GM12878 (cell line): ENCODE data around the gene PIP5KL1. TPM values are rescaled to one million over a fixed set of nuclear protein-coding genes. Genes with fewer than 3 reads are reported as not detected.

Experiments
- ATAC-seq: fragments of 200-7000 bp; cut with Tn5 transposase; 3 replicates; pipeline ENCODE4 v1.9.1; 2020; ENCODE audit warnings: mild to moderate bottlenecking, moderate library complexity
- BruUV-seq: library from RNA; stranded (reverse); fragments of 400-500 nt; replicated peaks from 2 replicates; lab custom pipeline; 2021; lab: Mats Ljungman, UMichigan
- CTCF ChIA-PET: fragments of 300-600 bp; sonication (Branson Sonifier 250); formaldehyde crosslinking; extraction: SDS; loops from one replicate; lab custom pipeline; 2021; ENCODE audit warnings: inconsistent platforms; lab: Yijun Ruan, JAX
- POLR2A ChIA-PET: fragments of 350-600 bp; formaldehyde crosslinking; extraction: SDS; loops from one replicate; lab custom pipeline; 2021; ENCODE audit warnings: inconsistent platforms; lab: Charles Lee
- RAD21 ChIA-PET: fragments of 300-600 bp; sonication (Branson Sonifier 250); formaldehyde crosslinking; loops from one replicate; lab custom pipeline; 2023; ENCODE audit warnings: antibody characterized with exemption; ENCODE audit not compliant: unreplicated experiment; lab: Charles Lee
- SMC1A ChIA-PET: fragments of 300-600 bp; sonication (Branson Sonifier 250); formaldehyde crosslinking; loops from one replicate; lab custom pipeline; 2023; ENCODE audit not compliant: unreplicated experiment, uncharacterized antibody; lab: Charles Lee
- DNase-seq: peaks from one replicate; pipeline ENCODE4 v3.0.0-alpha.2; 2011; ENCODE audit warnings: low read depth, low spot score
- FAIRE-seq: peaks from 3 replicates; lab custom pipeline; 2011; peaks lifted over from hg19 to GRCh38; lab: Jason Lieb, UNC
- H2AFZ ChIP-seq: 2 replicates; pipeline ENCODE4 v1.6.0; 2011; ENCODE audit warnings: low read depth, low read length, control low read depth; ENCODE audit not compliant: control insufficient read depth
- H3K27ac ChIP-seq: 2 replicates; pipeline ENCODE4 v1.5.1; 2011; ENCODE audit warnings: control low read depth; ENCODE audit not compliant: control insufficient read depth, insufficient read depth
- H3K27me3 ChIP-seq, 2 experiments: replicated peaks in 1 of 2; 2 replicates each; pipeline versions ENCODE4 v1.6.0 to v1.6.1; 2011; ENCODE audit warnings: low read length in 1 of 2; ENCODE audit not compliant: control insufficient read depth in 2 of 2, insufficient read depth in 2 of 2
- H3K36me3 ChIP-seq, 2 experiments: 2 replicates each; pipeline ENCODE4 v1.5.1; 2011; ENCODE audit warnings: low read length in 1 of 2; ENCODE audit not compliant: control insufficient read depth in 2 of 2, insufficient read depth in 2 of 2
- H3K4me1 ChIP-seq: 2 replicates; pipeline ENCODE4 v1.6.1; 2011; ENCODE audit warnings: mild to moderate bottlenecking, low read length, moderate library complexity, mixed read lengths; ENCODE audit not compliant: control insufficient read depth, insufficient read depth
- H3K4me2 ChIP-seq: 2 replicates; pipeline ENCODE4 v1.6.0; 2011; ENCODE audit warnings: control low read depth; ENCODE audit not compliant: control insufficient read depth, insufficient read depth
- H3K4me3 ChIP-seq: fragments of 200-600 bp; sonication (generic); 2 replicates; pipeline ENCODE4 v1.5.1; 2016
- H3K79me2 ChIP-seq: 2 replicates; pipeline ENCODE4 v1.6.0; 2011; ENCODE audit warnings: low read length; ENCODE audit not compliant: control insufficient read depth, insufficient read depth
- H3K9ac ChIP-seq: 2 replicates; pipeline ENCODE4 v1.8.0; 2011; ENCODE audit warnings: low read length, control low read depth, mixed read lengths; ENCODE audit not compliant: control insufficient read depth, insufficient read depth
- H3K9me3 ChIP-seq: replicated peaks from 3 replicates; pipeline ENCODE4 v1.5.1; 2011; ENCODE audit warnings: mild to moderate bottlenecking, low read length; ENCODE audit not compliant: control insufficient read depth, insufficient read depth
- H4K20me1 ChIP-seq: 2 replicates; pipeline ENCODE4 v1.6.0; 2011; ENCODE audit not compliant: control insufficient read depth, insufficient read depth
- NFYA ChIP-seq: IDR thresholded peaks from 2 replicates; pipeline ENCODE4 v1.6.1; 2011; ENCODE audit warnings: low read depth, mild to moderate bottlenecking, low read length, improper control_type of control experiment, borderline replicate concordance
- STAT1 ChIP-seq: fragments of 450-650 bp; conservative IDR thresholded peaks from 2 replicates; pipeline ENCODE4 v1.6.1; 2014; ENCODE audit warnings: antibody characterized with exemption, mild to moderate bottlenecking
- WGBS: methylation state at CpG from one replicate; pipeline ENCODE4 v1.1.6; 2016; ENCODE audit warnings: low lambda C conversion rate; ENCODE audit not compliant: insufficient replicate concordance, insufficient coverage; ENCODE audit errors: missing lambda C conversion rate; 5-methylcytosine and 5-hydroxymethylcytosine counted together
- in situ Hi-C: fragments of 300-500 bp; cut with MboI; formaldehyde crosslinking; loops from 9 replicates; pipeline ENCODE4 v1.14.3; 2018; ENCODE audit warnings: mixed read lengths
- intact Hi-C: fragments of 100-400 bp; cut with micrococcal nuclease; formaldehyde crosslinking; loops from one replicate; pipeline ENCODE4 v1.14.2; 2022; ENCODE audit not compliant: unreplicated experiment
- polyA plus RNA-seq, 11 experiments: library from polyadenylated mRNA; depleted of rRNA in 4 of 11; unstranded in 6 of 11; stranded (reverse) in 5 of 11; fragments of >200 nt; fragmentation: Nextera tagmentation in 4 of 11; fragmentation: Illumina TruSeq in 1 of 11; extraction: Ambion mirVana in 4 of 11; extraction: Trizol in 1 of 11; gene quantifications; 1 replicate in 1 of 11; 2 replicates in 10 of 11; pipeline versions ENCODE4 v1.2.1 to v1.2.3, GENCODE V29; 2011 to 2016; ENCODE audit warnings: inconsistent platforms in 2 of 11, missing spikeins in 2 of 11, low read depth in 1 of 11
- total RNA-seq, 4 experiments: library from RNA; depleted of rRNA in 3 of 4; stranded (reverse); fragments of >200 nt in 3 of 4; fragmentation: Illumina TruSeq in 1 of 4; extraction: Trizol in 1 of 4; gene quantifications; 2 replicates each; pipeline versions ENCODE4 v1.2.1 to v1.2.3, GENCODE V29; 2013 to 2021
- TF ChIP-seq, protein P1 (sequence below): IDR thresholded peaks from 2 replicates; pipeline ENCODE4 v1.6.1; 2011; ENCODE audit warnings: borderline replicate concordance, low read depth, mild to moderate bottlenecking, moderate library complexity, low read length; ENCODE audit not compliant: insufficient read depth, poor library complexity, severe bottlenecking

Gene PIP5KL1
- total and polyA plus RNA-seq, 10 of the 15 experiments (the other 5 are each of a cell fraction or from before 2014, with no cell fraction given): 0.04 to 0.67 (median 0.43) TPM; not detected in 2

DNA sequence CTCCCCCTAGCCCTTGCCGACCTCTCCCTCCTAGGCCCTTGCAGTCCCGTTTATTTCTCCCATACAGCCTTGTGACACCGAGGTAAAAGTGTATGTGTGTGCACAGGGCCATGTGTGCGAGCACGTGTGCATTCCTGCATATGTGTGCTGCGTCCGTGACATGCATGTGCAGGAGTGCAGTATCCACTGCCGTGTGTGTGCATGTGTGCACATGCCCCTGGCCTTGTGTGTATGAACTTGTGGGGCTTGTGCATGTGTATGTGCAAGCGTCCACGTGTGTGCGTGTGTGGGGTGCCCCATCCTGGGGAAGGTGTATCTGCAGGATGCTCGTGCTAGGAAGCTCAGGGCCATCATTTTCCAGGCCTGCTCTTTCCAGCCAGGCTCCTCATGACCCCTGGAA, 59.7 kb downstream of the PIP5KL1 start:
- Histone ChIP-seq H3K79me2 (no peaks in the 10 kb centered on the region), H3K4me2 (no peak overlapping the region), H3K4me1 (peaks cover 9% of the 10 kb centered on the region), H3K9me3 (no peaks in the 10 kb centered on the region), H3K27ac (no peak overlapping the region), H3K4me3 (no peak overlapping the region), H3K9ac (no peak overlapping the region), H4K20me1 (no peaks in the 10 kb centered on the region), H2AFZ (no peak overlapping the region), H3K36me3 (no peaks in the 10 kb centered on the region), H3K27me3 (no peaks in the 10 kb centered on the region)
- in situ Hi-C loops: no loop called here
- ChIA-PET RAD21 (interaction anchor here (0.7 to 2.8 kb wide), 4 partner anchors 50 to 107 kb away, joined by 3 to 18 read pairs (median 16); partner anchors contain the start of gene CDK9), SMC1A (interaction anchor here (1.1 to 1.8 kb wide), 6 partner anchors 31 to 164 kb away, joined by 3 to 9 read pairs (median 5); no protein-coding TSS in a partner anchor), POLR2A (no interaction called here), CTCF (interaction anchor here (0.6 to 6.2 kb wide), 15 partner anchors 11 to 286 kb away, joined by 3 to 91 read pairs (median 9); partner anchors contain the start of genes CDK9, ENG, ST6GALNAC4 and ST6GALNAC6)
- WGBS: 64% methylated on average over 12 of the region's 12 CpGs
- intact Hi-C loops: loop anchor here (1.0 to 2.0 kb wide), 4 partner anchors 50 to 366 kb away; partner anchors contain the start of gene TOR2A
- no peak for ATAC-seq
- TF ChIP-seq, protein P1, sequence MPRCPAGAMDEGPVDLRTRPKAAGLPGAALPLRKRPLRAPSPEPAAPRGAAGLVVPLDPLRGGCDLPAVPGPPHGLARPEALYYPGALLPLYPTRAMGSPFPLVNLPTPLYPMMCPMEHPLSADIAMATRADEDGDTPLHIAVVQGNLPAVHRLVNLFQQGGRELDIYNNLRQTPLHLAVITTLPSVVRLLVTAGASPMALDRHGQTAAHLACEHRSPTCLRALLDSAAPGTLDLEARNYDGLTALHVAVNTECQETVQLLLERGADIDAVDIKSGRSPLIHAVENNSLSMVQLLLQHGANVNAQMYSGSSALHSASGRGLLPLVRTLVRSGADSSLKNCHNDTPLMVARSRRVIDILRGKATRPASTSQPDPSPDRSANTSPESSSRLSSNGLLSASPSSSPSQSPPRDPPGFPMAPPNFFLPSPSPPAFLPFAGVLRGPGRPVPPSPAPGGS: peak; percentile 43
- TF ChIP-seq STAT1 (no peak), NFYA (no peak)
- no peak for DNase-seq
- no peak for FAIRE-seq
- BruUV-seq: no TSS peak

Other genes starting within 250 kb of the PIP5KL1 start
Only the 7 nearest of the 18 such genes appear.
- 62.8 and 79.6 TPM in 2 replicates for gene FPGS, start 127.9 kb downstream of the PIP5KL1 start, total RNA-seq (2014; rRNA removed)
- gene FPGS, start 127.9 kb downstream of the PIP5KL1 start, total RNA-seq (2014; rRNA removed; fragmentation: Illumina TruSeq; extraction: Trizol): 43.3 and 44.4 TPM in 2 replicates
- gene FPGS, start 127.9 kb downstream of the PIP5KL1 start, total RNA-seq (2021): 89.3 and 98.3 TPM in 2 replicates
- gene FPGS, start 127.9 kb downstream of the PIP5KL1 start, polyA plus RNA-seq (2011; rRNA removed): 34.1 and 64.4 TPM in 2 replicates
- 49.0 and 81.2 TPM in 2 replicates for gene FPGS, start 127.9 kb downstream of the PIP5KL1 start, polyA plus RNA-seq (2014; fragmentation: Illumina TruSeq; extraction: Trizol)
- 1 to 10 TPM; 1.2 to 8.2 TPM for gene FPGS, start 127.9 kb downstream of the PIP5KL1 start, polyA plus RNA-seq (2014; fragmentation: Nextera tagmentation; extraction: Ambion mirVana)
- gene FPGS, start 127.9 kb downstream of the PIP5KL1 start, polyA plus RNA-seq (2014; rRNA removed): 88.1 and 95.0 TPM in 2 replicates
- gene FPGS, start 127.9 kb downstream of the PIP5KL1 start, polyA plus RNA-seq (2016; fragmentation: Nextera tagmentation; extraction: Ambion mirVana): 100 to 1,000 TPM; 112 to 127 TPM
- 0.60 and 0.79 TPM in 2 replicates for gene ENG, start 76.1 kb downstream of the PIP5KL1 start, total RNA-seq (2014; rRNA removed)
- 0.64 and 1.0 TPM in 2 replicates for gene ENG, start 76.1 kb downstream of the PIP5KL1 start, total RNA-seq (2014; rRNA removed; fragmentation: Illumina TruSeq; extraction: Trizol)
- gene ENG, start 76.1 kb downstream of the PIP5KL1 start, total RNA-seq (2021): 9.1 and 10.1 TPM in 2 replicates
- gene ENG, start 76.1 kb downstream of the PIP5KL1 start, polyA plus RNA-seq (2011; rRNA removed): 0.16 and 0.18 TPM in 2 replicates
- gene ENG, start 76.1 kb downstream of the PIP5KL1 start, polyA plus RNA-seq (2014; fragmentation: Illumina TruSeq; extraction: Trizol): 0.98 and 3.0 TPM in 2 replicates
- gene ENG, start 76.1 kb downstream of the PIP5KL1 start, polyA plus RNA-seq (2014; fragmentation: Nextera tagmentation; extraction: Ambion mirVana): under 1 TPM; 0.14 to 0.24 TPM
- gene ENG, start 76.1 kb downstream of the PIP5KL1 start, polyA plus RNA-seq (2014; rRNA removed): 3.3 and 4.2 TPM in 2 replicates
- 1 to 10 TPM; 4.2 to 5.0 TPM for gene ENG, start 76.1 kb downstream of the PIP5KL1 start, polyA plus RNA-seq (2016; fragmentation: Nextera tagmentation; extraction: Ambion mirVana)
- gene AK1, start 53.1 kb downstream of the PIP5KL1 start, total RNA-seq (2014; rRNA removed): 0.87 and 3.1 TPM in 2 replicates
- gene AK1, start 53.1 kb downstream of the PIP5KL1 start, total RNA-seq (2014; rRNA removed; fragmentation: Illumina TruSeq; extraction: Trizol): 0.14 and 1.8 TPM in 2 replicates
- 2.1 and 2.2 TPM in 2 replicates for gene AK1, start 53.1 kb downstream of the PIP5KL1 start, total RNA-seq (2021)
- gene AK1, start 53.1 kb downstream of the PIP5KL1 start, polyA plus RNA-seq (2011; rRNA removed): 0.98 and 1.8 TPM in 2 replicates
- 1.3 and 1.8 TPM in 2 replicates for gene AK1, start 53.1 kb downstream of the PIP5KL1 start, polyA plus RNA-seq (2014; fragmentation: Illumina TruSeq; extraction: Trizol)
- 1 to 10 TPM in 1 of 2 experiments, under 1 TPM in 1; 0.23 to 1.4 TPM for gene AK1, start 53.1 kb downstream of the PIP5KL1 start, polyA plus RNA-seq (2014; fragmentation: Nextera tagmentation; extraction: Ambion mirVana)
- 2.1 and 4.7 TPM in 2 replicates for gene AK1, start 53.1 kb downstream of the PIP5KL1 start, polyA plus RNA-seq (2014; rRNA removed)
- 1 to 10 TPM; 1.4 to 2.2 TPM for gene AK1, start 53.1 kb downstream of the PIP5KL1 start, polyA plus RNA-seq (2016; fragmentation: Nextera tagmentation; extraction: Ambion mirVana)
- gene ST6GALNAC6, start 31.2 kb downstream of the PIP5KL1 start, total RNA-seq (2014; rRNA removed): 22.6 and 27.0 TPM in 2 replicates
- 16.0 and 17.6 TPM in 2 replicates for gene ST6GALNAC6, start 31.2 kb downstream of the PIP5KL1 start, total RNA-seq (2014; rRNA removed; fragmentation: Illumina TruSeq; extraction: Trizol)
- gene ST6GALNAC6, start 31.2 kb downstream of the PIP5KL1 start, total RNA-seq (2021): 21.1 and 23.2 TPM in 2 replicates
- gene ST6GALNAC6, start 31.2 kb downstream of the PIP5KL1 start, polyA plus RNA-seq (2011; rRNA removed): 13.9 and 24.6 TPM in 2 replicates
- 7.2 and 16.1 TPM in 2 replicates for gene ST6GALNAC6, start 31.2 kb downstream of the PIP5KL1 start, polyA plus RNA-seq (2014; fragmentation: Illumina TruSeq; extraction: Trizol)
- under 1 TPM; 0.40 to 0.48 TPM for gene ST6GALNAC6, start 31.2 kb downstream of the PIP5KL1 start, polyA plus RNA-seq (2014; fragmentation: Nextera tagmentation; extraction: Ambion mirVana)
- 24.0 and 24.7 TPM in 2 replicates for gene ST6GALNAC6, start 31.2 kb downstream of the PIP5KL1 start, polyA plus RNA-seq (2014; rRNA removed)
- gene ST6GALNAC6, start 31.2 kb downstream of the PIP5KL1 start, polyA plus RNA-seq (2016; fragmentation: Nextera tagmentation; extraction: Ambion mirVana): 10 to 100 TPM; 12.6 to 12.7 TPM
- gene ST6GALNAC4, start 13.7 kb downstream of the PIP5KL1 start, total RNA-seq (2014; rRNA removed): 48.3 and 57.4 TPM in 2 replicates
- gene ST6GALNAC4, start 13.7 kb downstream of the PIP5KL1 start, total RNA-seq (2014; rRNA removed; fragmentation: Illumina TruSeq; extraction: Trizol): 20.7 and 23.7 TPM in 2 replicates
- gene ST6GALNAC4, start 13.7 kb downstream of the PIP5KL1 start, total RNA-seq (2021): 56.1 and 64.1 TPM in 2 replicates
- 6.9 and 16.4 TPM in 2 replicates for gene ST6GALNAC4, start 13.7 kb downstream of the PIP5KL1 start, polyA plus RNA-seq (2011; rRNA removed)
- gene ST6GALNAC4, start 13.7 kb downstream of the PIP5KL1 start, polyA plus RNA-seq (2014; fragmentation: Illumina TruSeq; extraction: Trizol): 3.0 and 13.5 TPM in 2 replicates
- 1 to 10 TPM; 4.2 to 6.6 TPM for gene ST6GALNAC4, start 13.7 kb downstream of the PIP5KL1 start, polyA plus RNA-seq (2014; fragmentation: Nextera tagmentation; extraction: Ambion mirVana)
- 63.2 and 68.1 TPM in 2 replicates for gene ST6GALNAC4, start 13.7 kb downstream of the PIP5KL1 start, polyA plus RNA-seq (2014; rRNA removed)
- 10 to 100 TPM; 46.7 to 49.9 TPM for gene ST6GALNAC4, start 13.7 kb downstream of the PIP5KL1 start, polyA plus RNA-seq (2016; fragmentation: Nextera tagmentation; extraction: Ambion mirVana)
- 36.3 and 40.3 TPM in 2 replicates for gene DPM2, start 7.1 kb upstream of the PIP5KL1 start, total RNA-seq (2014; rRNA removed)
- gene DPM2, start 7.1 kb upstream of the PIP5KL1 start, total RNA-seq (2014; rRNA removed; fragmentation: Illumina TruSeq; extraction: Trizol): 30.6 and 31.7 TPM in 2 replicates
- 40.7 and 44.0 TPM in 2 replicates for gene DPM2, start 7.1 kb upstream of the PIP5KL1 start, total RNA-seq (2021)
- 25.8 and 49.2 TPM in 2 replicates for gene DPM2, start 7.1 kb upstream of the PIP5KL1 start, polyA plus RNA-seq (2011; rRNA removed)
- gene DPM2, start 7.1 kb upstream of the PIP5KL1 start, polyA plus RNA-seq (2014; fragmentation: Illumina TruSeq; extraction: Trizol): 24.3 and 45.4 TPM in 2 replicates
- 10 to 100 TPM; 22.7 to 24.2 TPM for gene DPM2, start 7.1 kb upstream of the PIP5KL1 start, polyA plus RNA-seq (2014; fragmentation: Nextera tagmentation; extraction: Ambion mirVana)
- gene DPM2, start 7.1 kb upstream of the PIP5KL1 start, polyA plus RNA-seq (2014; rRNA removed): 54.3 and 56.5 TPM in 2 replicates
- gene DPM2, start 7.1 kb upstream of the PIP5KL1 start, polyA plus RNA-seq (2016; fragmentation: Nextera tagmentation; extraction: Ambion mirVana): 10 to 100 TPM; 76.7 to 77.9 TPM
- 7.4 TPM in 2 replicates for gene EEIG1, start 50.2 kb upstream of the PIP5KL1 start, total RNA-seq (2014; rRNA removed)
- 8.5 and 9.5 TPM in 2 replicates for gene EEIG1, start 50.2 kb upstream of the PIP5KL1 start, total RNA-seq (2014; rRNA removed; fragmentation: Illumina TruSeq; extraction: Trizol)
- 69.7 and 75.9 TPM in 2 replicates for gene EEIG1, start 50.2 kb upstream of the PIP5KL1 start, total RNA-seq (2021)
- 3.3 and 6.6 TPM in 2 replicates for gene EEIG1, start 50.2 kb upstream of the PIP5KL1 start, polyA plus RNA-seq (2011; rRNA removed)
- gene EEIG1, start 50.2 kb upstream of the PIP5KL1 start, polyA plus RNA-seq (2014; fragmentation: Illumina TruSeq; extraction: Trizol): 7.2 and 16.9 TPM in 2 replicates
- gene EEIG1, start 50.2 kb upstream of the PIP5KL1 start, polyA plus RNA-seq (2014; fragmentation: Nextera tagmentation; extraction: Ambion mirVana): 1 to 10 TPM; 1.2 to 2.7 TPM
- 20.7 and 21.5 TPM in 2 replicates for gene EEIG1, start 50.2 kb upstream of the PIP5KL1 start, polyA plus RNA-seq (2014; rRNA removed)
- 10 to 100 TPM in 1 of 2 experiments, 1 to 10 TPM in 1; 8.5 to 12.9 TPM for gene EEIG1, start 50.2 kb upstream of the PIP5KL1 start, polyA plus RNA-seq (2016; fragmentation: Nextera tagmentation; extraction: Ambion mirVana)